Measurements from ENCODE around the gene CDSN. TPM values are rescaled to one million over a fixed set of nuclear protein-coding genes. Genes with fewer than 3 reads are reported as not detected.

The CDSN gene
- total RNA-seq, 3 donors from 2014 or later, result 0.59 TPM; not detected in 2

DNA sequence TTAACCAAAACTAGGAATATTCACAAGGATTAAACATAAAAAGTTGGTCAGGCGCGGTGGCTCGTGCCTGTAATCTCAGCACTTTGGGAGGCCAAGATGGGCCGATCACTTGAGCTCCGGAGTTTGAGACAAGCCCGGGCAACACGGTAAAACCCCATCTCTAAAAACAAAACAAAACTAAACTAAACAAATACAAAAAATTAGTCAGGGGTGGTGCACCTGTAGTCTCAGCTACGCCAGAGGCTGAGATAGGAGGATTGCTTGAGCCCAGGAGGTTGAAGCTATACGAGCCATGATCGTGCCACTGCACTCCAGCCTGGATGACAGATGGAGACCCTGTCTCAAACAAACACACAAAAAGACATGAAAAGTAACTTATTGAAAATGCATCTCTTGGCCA is 15.5 kb upstream of the CDSN start:
- Histone ChIP-seq H3K27ac (no peak overlapping the region), H3K4me1 (no peaks in the 10 kb centered on the region), H3K36me3 (no peaks in the 10 kb centered on the region), H3K9me3 (no peaks in the 10 kb centered on the region), H3K27me3 (no peaks in the 10 kb centered on the region), H3K4me3 (no peak overlapping the region)
- no peak for DNase-seq (ENCODE audit: low spot score in 2 of 2)
- intact Hi-C loops (cut with DNase I; ENCODE audit: low total_unique reads), result no loop called here
- TF ChIP-seq CTCF (IDR thresholded peaks at IDR 0.05) (no peak), POLR2A (IDR thresholded peaks at IDR 0.05) (no peak), POLR2AphosphoS5 (IDR thresholded peaks at IDR 0.05) (no peak)

DNA sequence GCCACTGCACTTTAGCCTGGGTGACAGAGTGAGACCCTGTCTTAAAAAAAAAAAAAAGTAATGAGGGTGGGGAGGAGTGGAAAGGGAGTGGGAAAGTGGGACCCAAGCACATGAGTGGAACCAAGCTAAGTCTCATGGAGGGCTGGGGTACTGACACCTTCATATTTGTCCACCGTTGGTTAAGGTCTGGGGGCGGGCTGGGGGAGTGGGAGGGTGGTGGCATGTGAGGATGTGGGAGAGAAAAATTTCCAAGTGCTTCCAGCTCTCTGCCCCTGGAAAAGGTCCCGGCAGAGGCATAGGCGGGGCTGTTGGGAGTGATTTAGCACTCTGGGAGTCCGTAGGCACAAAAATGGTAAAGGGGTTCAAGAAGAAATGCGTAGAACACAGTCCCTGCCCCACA is 12.6 kb upstream of the CDSN start:
- Histone ChIP-seq H3K9me3 (no peaks in the 10 kb centered on the region), H3K27ac (no peak overlapping the region), H3K36me3 (no peaks in the 10 kb centered on the region), H3K27me3 (no peaks in the 10 kb centered on the region), H3K4me3 (no peak overlapping the region), H3K4me1 (no peaks in the 10 kb centered on the region)
- no peak for TF ChIP-seq POLR2AphosphoS5 (IDR thresholded peaks at IDR 0.05)
- TF ChIP-seq POLR2A (IDR thresholded peaks at IDR 0.05), result no peak
- no peak for TF ChIP-seq CTCF (IDR thresholded peaks at IDR 0.05)
- no peak for DNase-seq (ENCODE audit: low spot score in 2 of 2)
- intact Hi-C loops (cut with DNase I; ENCODE audit: low total_unique reads), result no loop called here

GRCh38 chr6:31131595-31131994 is 11.3 kb upstream of the CDSN start:
- DNase-seq (ENCODE audit: low spot score in 2 of 2), result no peak
- TF ChIP-seq POLR2A (IDR thresholded peaks at IDR 0.05) (no peak), POLR2AphosphoS5 (IDR thresholded peaks at IDR 0.05) (no peak), CTCF (IDR thresholded peaks at IDR 0.05) (no peak)
- H3K9me3 ChIP-seq, result no peaks in the 10 kb centered on the region
- H3K4me3 ChIP-seq, result no peak overlapping the region
- H3K4me1 ChIP-seq, result no peaks in the 10 kb centered on the region
- intact Hi-C loops (cut with DNase I; ENCODE audit: low total_unique reads), result no loop called here
- H3K27ac ChIP-seq, result no peak overlapping the region
- H3K27me3 ChIP-seq, result no peaks in the 10 kb centered on the region
- H3K36me3 ChIP-seq, result no peaks in the 10 kb centered on the region

DNA sequence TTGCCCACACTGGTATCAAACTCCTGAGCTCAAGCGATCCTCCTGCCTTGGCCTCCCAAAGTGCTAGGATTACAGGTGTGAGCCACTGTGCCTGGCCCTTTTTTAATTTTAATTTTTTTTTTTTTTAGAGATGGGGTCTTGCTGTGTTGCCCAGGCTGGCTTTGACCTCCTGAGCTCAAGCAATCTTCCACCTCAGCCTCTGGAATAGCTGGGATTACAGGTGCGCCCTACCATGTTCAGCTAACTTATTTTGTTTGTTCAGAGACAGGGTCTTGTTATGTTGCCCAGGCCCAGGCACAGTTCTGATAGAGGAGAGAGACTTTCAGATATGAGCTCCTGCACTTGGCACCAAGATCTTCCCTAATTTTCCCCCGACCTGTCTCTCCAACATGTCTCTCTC is 10.5 kb upstream of the CDSN start:
- intact Hi-C loops (cut with DNase I; ENCODE audit: low total_unique reads), result no loop called here
- Histone ChIP-seq H3K4me1 (no peaks in the 10 kb centered on the region), H3K36me3 (no peaks in the 10 kb centered on the region), H3K27me3 (no peaks in the 10 kb centered on the region), H3K9me3 (no peaks in the 10 kb centered on the region), H3K4me3 (no peak overlapping the region), H3K27ac (no peak overlapping the region)
- DNase-seq (ENCODE audit: low spot score in 2 of 2), result no peak
- TF ChIP-seq POLR2AphosphoS5 (IDR thresholded peaks at IDR 0.05) (no peak), POLR2A (IDR thresholded peaks at IDR 0.05) (no peak), CTCF (IDR thresholded peaks at IDR 0.05) (no peak)

DNA sequence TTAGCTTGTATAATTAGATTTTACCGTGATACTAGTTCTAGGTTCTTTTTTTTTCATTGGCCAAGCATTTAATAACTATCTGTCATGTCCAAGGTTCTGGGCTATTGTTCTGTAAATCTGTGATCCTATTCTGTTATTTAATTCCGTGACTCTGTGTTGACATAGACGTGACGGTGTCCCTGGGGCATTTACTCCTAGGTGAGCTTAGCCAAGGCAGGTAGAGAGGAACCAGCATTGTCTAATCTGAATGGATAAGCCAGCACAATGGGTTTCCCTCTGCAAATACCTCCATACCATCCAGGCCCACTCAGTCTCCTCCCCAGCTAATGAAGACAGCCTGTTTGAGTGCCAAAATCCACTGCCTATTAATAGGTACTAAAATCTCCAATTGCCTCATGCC is 8.9 kb upstream of the CDSN start:
- DNase-seq (ENCODE audit: low spot score in 2 of 2), result peak in 1 of 2 donors; percentile 53
- H3K9me3 ChIP-seq, result no peaks in the 10 kb centered on the region
- no peak overlapping the region for H3K4me3 ChIP-seq
- intact Hi-C loops (cut with DNase I; ENCODE audit: low total_unique reads), result loop anchor here (10.0 kb wide), 1 partner anchor 246 kb away; no protein-coding TSS in a partner anchor
- TF ChIP-seq POLR2AphosphoS5 (IDR thresholded peaks at IDR 0.05), result no peak
- no peaks in the 10 kb centered on the region for H3K36me3 ChIP-seq
- H3K27ac ChIP-seq, result peak overlapping the region; percentile 22 to 23
- H3K4me1 ChIP-seq, result no peaks in the 10 kb centered on the region
- H3K27me3 ChIP-seq, result no peaks in the 10 kb centered on the region

All from breast epithelium (tissue), 4 donors.